GM12878 (cell line): Measurements from ENCODE around the gene PCDH11X.
"Not testable (repeated sequence)": the region's sequence is repeated elsewhere in the genome, so short reads cannot be mapped to it uniquely, and the experiment has no call there.

Experiments used
- BHLHE40 ChIP-seq, 2 experiments: fragments of 450-650 bp in 1 of 2; IDR thresholded peaks; 2 replicates each; pipeline ENCODE4 v1.6.1; 2011 to 2017; ENCODE audit warnings: low read depth in 2 of 2, borderline replicate concordance in 1 of 2, improper control_type of control experiment in 1 of 2, low read length in 1 of 2, mild to moderate bottlenecking in 1 of 2
- CEBPB ChIP-seq, 2 experiments: fragments of 150-350 bp in 1 of 2; IDR thresholded peaks; 2 replicates each; pipeline ENCODE4 v1.6.1; 2012 to 2014; ENCODE audit warnings: low read depth in 2 of 2, low read length in 2 of 2, borderline replicate concordance in 1 of 2, inconsistent platforms in 1 of 2
- EZH2 ChIP-seq: IDR thresholded peaks from 2 replicates; pipeline ENCODE4 v1.6.1; 2012; ENCODE audit warnings: low read depth, mild to moderate bottlenecking, control low read depth, inconsistent platforms, low read length, borderline replicate concordance; ENCODE audit not compliant: control insufficient read depth
- POLR2A ChIP-seq: IDR thresholded peaks from 2 replicates; pipeline ENCODE4 v1.6.1; 2011; ENCODE audit warnings: low read depth, mild to moderate bottlenecking, low read length
- TF ChIP-seq, protein P1 (sequence below), 3 experiments: IDR thresholded peaks in 2 of 3; conservative IDR thresholded peaks in 1 of 3; 2 replicates each; pipeline ENCODE4 v1.5.1; 2011; ENCODE audit warnings: low read depth in 3 of 3, low read length in 3 of 3, mild to moderate bottlenecking in 3 of 3, control low read depth in 2 of 3, moderate library complexity in 2 of 3, inconsistent platforms in 1 of 3, mixed read lengths in 1 of 3; ENCODE audit not compliant: control insufficient read depth in 2 of 3, insufficient read depth in 1 of 3; ENCODE audit errors: extremely low read depth in 1 of 3
- TF ChIP-seq, protein P2 (sequence below): IDR thresholded peaks from 2 replicates; pipeline ENCODE4 v1.6.1; 2011; ENCODE audit warnings: low read depth, low read length, improper control_type of control experiment, borderline replicate concordance
- TF ChIP-seq, protein P3 (sequence below): fragments of 450-650 bp; IDR thresholded peaks from 2 replicates; pipeline ENCODE4 v1.6.1; 2017; ENCODE audit warnings: low read depth, mild to moderate bottlenecking, moderate library complexity

DNA sequence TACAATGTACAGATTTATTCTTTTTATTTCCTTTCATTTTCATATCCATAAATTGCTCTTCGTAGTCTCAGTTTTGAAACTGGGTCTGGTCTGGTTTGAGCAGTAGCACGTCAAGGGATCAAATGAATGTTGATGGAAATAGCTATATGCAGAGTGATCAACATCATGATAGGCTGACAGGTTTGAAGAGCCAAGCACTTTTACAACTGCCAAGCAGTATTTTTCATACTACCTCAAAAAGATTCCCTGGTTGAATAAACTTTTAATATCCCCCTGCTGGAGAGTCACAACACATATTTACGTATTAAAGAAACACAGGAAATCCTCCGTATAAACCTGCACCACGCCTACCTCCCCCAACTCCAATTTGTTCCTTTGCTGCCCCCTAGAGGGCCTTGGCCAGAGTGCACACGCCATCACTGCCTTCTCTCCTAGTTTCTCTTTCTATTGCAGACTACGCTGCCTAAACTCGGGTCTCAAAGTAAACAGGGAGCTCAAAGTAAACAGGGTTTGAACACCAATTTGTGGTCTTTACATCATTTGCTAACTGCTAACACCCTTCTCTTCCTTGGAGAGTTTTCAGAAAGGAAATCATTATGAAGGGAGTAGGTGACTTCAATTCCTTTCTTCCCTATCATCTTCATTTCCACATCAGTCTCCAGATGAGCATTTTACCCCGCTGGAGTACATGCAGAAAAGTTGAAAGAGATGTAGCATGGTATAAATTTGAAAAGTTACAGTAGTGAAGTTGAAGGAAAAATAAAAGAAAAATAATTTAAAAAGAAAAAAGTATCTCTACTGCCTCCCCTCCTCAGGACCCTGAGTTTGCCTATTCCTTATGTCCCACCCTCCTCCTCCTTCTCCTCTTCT, 8.3 kb upstream of the PCDH11X start:
- TF ChIP-seq EZH2; POLR2A; CEBPB (IDR thresholded peaks at IDR 0.05; ENCODE audit: borderline replicate concordance in 1 of 2, low read depth in 2 of 2, low read length in 2 of 2); BHLHE40 (IDR thresholded peaks at IDR 0.05; ENCODE audit: borderline replicate concordance in 1 of 2, low read depth in 2 of 2, low read length in 1 of 2): not testable (repeated sequence)
- TF ChIP-seq, protein P1, sequence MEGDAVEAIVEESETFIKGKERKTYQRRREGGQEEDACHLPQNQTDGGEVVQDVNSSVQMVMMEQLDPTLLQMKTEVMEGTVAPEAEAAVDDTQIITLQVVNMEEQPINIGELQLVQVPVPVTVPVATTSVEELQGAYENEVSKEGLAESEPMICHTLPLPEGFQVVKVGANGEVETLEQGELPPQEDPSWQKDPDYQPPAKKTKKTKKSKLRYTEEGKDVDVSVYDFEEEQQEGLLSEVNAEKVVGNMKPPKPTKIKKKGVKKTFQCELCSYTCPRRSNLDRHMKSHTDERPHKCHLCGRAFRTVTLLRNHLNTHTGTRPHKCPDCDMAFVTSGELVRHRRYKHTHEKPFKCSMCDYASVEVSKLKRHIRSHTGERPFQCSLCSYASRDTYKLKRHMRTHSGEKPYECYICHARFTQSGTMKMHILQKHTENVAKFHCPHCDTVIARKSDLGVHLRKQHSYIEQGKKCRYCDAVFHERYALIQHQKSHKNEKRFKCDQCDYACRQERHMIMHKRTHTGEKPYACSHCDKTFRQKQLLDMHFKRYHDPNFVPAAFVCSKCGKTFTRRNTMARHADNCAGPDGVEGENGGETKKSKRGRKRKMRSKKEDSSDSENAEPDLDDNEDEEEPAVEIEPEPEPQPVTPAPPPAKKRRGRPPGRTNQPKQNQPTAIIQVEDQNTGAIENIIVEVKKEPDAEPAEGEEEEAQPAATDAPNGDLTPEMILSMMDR (IDR thresholded peaks at IDR 0.05 in 2 of 3, conservative IDR thresholded peaks at IDR 0.05 in 1 of 3; ENCODE audit: control insufficient read depth in 2 of 3, extremely low read depth in 1 of 3, insufficient read depth in 1 of 3, low read depth in 3 of 3, low read length in 3 of 3): 0 out of 6 replicates have a peak, but pooled peaks of 1 of the 3 experiments have one; percentile 6
- TF ChIP-seq, protein P2, sequence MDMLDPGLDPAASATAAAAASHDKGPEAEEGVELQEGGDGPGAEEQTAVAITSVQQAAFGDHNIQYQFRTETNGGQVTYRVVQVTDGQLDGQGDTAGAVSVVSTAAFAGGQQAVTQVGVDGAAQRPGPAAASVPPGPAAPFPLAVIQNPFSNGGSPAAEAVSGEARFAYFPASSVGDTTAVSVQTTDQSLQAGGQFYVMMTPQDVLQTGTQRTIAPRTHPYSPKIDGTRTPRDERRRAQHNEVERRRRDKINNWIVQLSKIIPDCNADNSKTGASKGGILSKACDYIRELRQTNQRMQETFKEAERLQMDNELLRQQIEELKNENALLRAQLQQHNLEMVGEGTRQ: not testable (repeated sequence)
- TF ChIP-seq, protein P3, sequence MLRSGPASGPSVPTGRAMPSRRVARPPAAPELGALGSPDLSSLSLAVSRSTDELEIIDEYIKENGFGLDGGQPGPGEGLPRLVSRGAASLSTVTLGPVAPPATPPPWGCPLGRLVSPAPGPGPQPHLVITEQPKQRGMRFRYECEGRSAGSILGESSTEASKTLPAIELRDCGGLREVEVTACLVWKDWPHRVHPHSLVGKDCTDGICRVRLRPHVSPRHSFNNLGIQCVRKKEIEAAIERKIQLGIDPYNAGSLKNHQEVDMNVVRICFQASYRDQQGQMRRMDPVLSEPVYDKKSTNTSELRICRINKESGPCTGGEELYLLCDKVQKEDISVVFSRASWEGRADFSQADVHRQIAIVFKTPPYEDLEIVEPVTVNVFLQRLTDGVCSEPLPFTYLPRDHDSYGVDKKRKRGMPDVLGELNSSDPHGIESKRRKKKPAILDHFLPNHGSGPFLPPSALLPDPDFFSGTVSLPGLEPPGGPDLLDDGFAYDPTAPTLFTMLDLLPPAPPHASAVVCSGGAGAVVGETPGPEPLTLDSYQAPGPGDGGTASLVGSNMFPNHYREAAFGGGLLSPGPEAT: not testable (repeated sequence)
